HPDE6-E6E7 (cell line): ENCODE measurements around the gene PNPLA2.

ENCODE experiments used
- DNase-seq: peaks from one replicate; pipeline ENCODE4 v3.0.0; 2011; ENCODE audit warnings: missing footprints; ENCODE audit errors: extremely low spot score

Gene PNPLA2

DNA sequence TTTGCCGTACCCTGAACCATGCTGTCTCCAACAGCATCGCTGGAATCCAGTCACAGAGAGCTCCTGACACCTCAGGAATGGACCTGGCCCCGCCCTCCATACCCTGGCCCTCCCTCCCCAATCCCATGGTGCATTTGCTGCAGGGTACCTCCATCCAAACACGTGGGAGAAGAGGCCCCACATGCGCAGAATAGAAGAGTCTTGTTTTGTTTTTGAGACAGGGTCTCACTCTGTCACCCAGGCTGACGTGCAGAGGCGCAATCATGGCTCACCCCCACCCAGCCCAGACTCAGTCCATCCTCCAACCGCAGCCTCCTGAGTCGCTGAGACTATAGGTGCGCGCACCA lies 2.3 kb upstream of the PNPLA2 start:
- no peak for DNase-seq

DNA sequence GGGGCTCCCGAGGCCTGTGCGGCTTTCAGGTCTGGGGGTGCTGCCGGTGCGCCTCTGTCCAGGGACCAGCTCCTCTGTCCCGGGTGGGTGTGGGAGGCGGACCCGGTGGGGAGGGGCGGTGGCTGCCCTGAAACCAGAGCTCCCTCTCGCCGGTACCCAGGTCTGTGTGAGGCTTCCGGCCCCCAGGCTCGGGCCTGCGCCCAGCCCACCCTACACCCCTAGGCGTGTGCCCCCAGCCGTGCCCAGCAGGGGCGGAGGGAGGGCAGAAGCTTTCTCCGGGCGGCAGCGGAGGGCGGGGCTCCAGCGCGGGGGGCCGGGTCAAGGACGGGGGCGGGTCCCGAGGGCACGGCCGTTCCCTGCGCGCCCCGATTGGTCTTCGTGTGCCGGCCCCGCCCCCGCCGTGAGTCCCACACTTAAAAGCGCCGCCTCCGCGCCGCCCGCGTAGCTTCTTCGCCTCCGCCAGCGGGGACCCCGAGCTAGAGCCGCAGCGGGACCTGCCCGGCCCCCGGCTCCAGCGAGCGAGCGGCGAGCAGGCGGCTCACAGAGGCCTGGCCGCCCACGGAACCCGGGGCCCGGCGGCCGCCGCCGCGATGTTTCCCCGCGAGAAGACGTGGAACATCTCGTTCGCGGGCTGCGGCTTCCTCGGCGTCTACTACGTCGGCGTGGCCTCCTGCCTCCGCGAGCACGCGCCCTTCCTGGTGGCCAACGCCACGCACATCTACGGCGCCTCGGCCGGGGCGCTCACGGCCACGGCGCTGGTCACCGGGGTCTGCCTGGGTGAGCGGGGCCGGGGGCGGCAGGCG lies 616 bp downstream of the PNPLA2 start:
- DNase-seq = no peak

DNA sequence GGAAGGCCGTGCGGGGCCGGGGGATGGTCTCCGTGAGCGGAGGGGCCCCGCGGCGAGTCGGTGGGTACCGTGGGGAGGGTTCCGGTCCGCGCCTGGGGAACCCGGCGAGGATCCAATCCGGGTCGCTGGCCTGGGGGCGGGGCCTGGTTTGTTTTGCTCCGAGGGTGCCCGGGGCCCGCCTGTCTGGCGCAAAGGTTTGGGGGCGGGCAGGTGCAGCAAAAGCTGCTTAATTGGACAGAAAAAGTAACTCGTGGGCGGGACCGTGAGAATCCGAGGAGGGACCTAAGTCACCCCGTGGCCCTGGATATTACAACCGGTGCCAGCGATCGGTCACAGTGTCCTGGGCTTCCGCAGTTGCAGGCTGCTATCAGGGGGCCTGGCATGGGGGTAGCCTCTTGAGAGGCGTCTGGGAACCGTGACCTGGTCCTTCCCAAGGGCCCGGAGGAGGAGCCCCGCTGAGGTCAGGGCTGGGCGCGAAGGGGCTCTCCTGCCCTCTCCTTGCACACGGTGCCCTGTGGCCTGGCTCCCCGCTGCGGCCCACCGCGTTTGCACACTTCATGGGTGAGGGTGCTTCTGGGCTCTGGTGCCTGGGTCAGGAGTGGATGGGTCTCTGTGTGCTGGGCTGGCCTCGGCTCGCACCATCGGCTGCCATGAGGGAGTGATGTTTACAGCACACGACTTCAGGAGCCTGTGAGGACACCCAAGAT lies 1.4 kb downstream of the PNPLA2 start:
- DNase-seq = no peak

DNA sequence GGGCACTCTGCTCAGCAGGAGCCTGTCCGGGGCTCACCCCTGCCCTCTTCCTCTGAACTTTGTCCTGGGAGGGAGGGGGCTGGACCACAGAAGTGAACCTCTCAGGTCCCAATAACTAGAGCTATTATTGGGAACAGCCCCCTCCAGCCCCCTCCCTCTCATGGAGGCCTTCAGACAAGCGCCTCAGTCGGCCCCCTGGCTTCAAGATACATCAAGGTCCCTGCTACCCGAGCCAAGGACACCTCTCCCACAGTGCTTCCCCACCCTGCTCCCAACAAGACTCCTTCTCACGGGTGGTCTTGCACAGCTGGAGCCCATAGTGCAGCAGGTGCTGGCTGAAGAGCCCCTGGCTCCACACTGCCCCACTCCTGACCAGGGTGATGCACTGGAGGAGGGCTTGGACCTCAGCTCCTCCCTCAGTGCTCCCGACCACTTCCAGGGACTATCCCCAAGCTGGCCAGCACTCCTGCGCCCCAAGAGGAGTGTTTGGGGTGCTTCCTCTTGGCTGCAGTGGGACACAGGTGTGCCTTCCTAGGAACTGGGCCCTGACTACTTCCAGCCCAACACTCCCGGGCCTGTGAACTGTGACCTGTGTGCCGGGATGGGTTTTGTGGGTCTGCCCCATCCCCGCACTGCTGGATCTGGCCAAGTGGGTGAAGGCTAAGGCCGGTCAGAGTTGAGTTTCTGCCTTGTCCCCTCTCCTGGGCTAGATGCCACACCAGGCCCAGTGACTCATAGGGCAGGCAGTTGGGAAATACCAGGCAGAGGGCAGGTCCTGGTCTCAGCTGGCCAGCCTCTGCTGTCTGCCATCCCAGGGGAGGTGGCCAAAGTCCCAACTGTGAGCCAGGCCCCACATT lies 2.2 kb downstream of the PNPLA2 start:
- no peak for DNase-seq

DNA sequence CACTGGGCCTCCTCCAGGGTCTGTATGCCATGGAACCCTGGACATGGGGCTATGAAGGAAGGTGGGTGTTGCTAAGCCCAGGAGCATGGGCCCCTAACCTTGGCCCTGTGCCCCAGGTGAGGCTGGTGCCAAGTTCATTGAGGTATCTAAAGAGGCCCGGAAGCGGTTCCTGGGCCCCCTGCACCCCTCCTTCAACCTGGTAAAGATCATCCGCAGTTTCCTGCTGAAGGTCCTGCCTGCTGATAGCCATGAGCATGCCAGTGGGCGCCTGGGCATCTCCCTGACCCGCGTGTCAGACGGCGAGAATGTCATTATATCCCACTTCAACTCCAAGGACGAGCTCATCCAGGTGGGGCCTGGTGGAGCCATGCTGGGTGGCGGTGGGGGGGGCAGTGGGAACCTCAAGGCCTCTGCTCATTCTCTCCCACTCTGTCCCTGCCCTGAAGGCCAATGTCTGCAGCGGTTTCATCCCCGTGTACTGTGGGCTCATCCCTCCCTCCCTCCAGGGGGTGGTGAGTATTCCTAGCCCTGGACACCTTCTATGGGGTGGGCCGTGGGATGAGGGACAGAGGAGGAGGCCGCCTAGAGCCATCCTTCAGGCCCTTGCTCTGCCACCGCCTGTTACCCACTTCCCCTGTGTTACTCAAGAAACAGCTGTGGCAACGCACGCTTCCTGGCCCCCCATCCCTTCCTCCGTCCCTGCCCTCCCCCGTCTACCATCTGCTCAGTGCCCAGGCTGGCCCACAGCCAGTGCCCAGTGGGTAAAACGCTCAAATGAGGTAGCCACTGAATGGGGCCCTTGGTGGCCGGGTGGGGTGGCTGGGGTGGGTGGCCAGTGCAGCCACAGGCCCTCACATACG lies 3.0 kb downstream of the PNPLA2 start:
- DNase-seq = no peak

DNA sequence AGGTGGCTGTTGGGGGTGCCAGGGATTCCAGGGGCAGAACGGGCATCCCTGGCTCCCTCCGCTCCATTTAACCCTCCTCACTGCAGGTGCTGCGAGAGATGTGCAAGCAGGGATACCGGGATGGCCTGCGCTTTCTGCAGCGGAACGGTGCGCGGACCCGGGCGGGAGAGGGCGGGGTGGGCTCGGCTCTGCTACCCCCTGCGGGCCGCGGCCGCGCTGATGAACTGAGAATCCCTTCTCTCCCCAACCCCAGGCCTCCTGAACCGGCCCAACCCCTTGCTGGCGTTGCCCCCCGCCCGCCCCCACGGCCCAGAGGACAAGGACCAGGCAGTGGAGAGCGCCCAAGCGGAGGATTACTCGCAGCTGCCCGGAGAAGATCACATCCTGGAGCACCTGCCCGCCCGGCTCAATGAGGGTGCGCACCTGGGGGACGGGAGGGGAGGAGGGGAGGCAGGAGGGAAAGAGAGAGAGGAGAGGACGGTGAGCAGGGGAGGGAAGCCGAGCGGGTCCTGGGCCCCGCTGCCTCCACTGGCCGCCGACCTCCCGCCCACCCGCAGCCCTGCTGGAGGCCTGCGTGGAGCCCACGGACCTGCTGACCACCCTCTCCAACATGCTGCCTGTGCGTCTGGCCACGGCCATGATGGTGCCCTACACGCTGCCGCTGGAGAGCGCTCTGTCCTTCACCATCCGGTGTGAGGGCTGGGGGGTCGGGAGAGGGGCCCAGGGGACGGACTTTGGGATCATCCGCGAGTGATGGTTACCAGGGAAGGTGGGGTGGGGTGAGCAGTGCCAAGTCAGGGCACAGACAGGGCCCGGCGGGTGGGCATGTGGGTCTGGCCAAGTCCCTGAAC lies 5.0 kb downstream of the PNPLA2 start:
- no peak for DNase-seq

DNA sequence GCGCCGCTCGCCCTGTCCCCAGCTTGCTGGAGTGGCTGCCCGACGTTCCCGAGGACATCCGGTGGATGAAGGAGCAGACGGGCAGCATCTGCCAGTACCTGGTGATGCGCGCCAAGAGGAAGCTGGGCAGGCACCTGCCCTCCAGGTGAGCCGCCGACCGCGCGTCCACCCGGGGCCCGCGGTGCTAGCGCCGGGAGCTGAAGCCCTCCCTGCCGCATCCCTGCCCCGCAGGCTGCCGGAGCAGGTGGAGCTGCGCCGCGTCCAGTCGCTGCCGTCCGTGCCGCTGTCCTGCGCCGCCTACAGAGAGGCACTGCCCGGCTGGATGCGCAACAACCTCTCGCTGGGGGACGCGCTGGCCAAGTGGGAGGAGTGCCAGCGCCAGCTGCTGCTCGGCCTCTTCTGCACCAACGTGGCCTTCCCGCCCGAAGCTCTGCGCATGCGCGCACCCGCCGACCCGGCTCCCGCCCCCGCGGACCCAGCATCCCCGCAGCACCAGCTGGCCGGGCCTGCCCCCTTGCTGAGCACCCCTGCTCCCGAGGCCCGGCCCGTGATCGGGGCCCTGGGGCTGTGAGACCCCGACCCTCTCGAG lies 5.7 kb downstream of the PNPLA2 start:
- no peak for DNase-seq

DNA sequence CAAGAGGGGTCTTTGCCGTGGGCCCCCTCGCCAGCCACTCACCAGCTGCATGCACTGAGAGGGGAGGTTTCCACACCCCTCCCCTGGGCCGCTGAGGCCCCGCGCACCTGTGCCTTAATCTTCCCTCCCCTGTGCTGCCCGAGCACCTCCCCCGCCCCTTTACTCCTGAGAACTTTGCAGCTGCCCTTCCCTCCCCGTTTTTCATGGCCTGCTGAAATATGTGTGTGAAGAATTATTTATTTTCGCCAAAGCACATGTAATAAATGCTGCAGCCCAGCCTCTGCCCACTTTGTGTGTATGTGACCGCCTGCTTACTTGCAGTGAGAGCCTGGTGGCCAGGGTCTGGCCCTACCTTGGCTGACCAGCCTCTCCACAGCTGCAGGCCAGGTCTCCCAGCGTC lies 6.2 kb downstream of the PNPLA2 start:
- no peak for DNase-seq

DNA sequence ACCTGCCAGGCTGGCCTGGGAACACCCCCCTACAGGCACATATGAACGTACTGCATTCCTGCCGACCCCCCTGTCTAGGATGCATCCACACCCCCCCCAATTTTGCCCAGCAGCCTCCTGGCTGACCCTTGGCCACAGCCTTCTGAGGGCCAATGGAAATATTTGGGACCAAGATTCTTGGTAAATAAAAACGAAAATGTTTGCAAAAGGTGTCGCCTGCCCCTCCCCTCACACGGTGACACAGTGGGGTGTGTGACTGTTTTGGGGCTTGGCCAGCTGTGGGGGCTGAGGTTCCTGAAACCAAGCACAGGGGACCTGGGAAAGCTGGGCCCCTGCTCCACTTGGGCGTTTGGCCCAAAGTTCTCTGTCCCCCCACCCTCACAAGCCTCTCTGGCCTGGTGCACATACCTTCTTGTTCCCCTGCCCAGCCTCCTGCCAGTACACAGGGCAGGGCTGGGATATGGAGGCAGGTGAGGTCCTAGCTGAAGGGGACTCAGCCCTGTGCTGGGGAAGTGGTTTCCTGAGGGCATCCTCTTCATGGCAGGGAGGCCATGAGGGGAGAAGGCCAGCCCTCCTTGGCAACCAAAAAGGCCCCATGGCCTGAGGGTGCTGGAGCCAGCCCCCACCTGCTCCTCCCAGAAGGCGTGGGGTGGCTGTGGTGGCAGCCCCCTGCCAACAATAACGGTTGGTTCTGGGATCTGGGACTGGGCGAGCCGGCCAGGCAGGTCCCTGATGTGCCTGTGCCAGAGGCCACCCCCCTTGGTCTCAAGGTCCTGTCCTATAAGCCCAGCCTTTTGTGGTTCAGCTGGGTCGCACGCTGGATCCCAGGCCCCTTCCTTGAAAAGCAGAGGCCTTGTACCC lies 6.9 kb downstream of the PNPLA2 start:
- DNase-seq = no peak

DNA sequence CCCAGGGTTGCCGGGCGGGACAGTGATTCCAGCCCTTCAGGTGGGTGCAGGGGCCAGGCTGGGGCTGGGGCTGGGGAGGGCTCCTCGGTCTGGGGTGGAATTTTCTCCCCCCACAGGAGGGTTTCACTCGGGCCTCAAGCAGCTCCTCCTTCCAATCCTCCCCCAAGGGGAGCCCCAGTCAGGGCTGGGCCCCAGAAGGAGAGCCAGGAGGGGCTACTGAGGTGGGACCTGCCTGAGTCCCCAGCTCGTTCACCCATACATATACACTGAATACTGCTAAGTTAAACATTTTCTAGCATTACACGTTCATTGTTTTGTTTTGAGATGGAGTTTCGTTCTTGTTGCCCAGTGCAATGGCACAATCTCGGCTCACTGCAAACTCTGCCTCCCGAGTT lies 7.5 kb downstream of the PNPLA2 start:
- no peak for DNase-seq

DNA sequence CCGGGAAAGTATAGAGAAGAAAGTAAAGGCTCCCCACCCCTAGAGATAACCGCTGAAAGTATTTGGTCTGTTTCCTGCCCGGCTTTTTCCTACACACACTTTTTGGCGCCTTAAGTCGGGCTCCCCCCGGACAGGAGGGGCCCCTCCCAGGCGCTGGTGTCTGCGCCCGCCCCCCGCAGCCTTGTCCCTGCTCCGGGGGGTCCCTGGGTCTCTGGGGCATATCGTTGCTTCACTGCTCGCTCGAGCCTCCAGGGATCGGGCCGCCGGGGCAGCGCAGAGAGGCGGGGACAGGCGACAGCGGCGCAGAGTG lies 8.1 kb downstream of the PNPLA2 start:
- no peak for DNase-seq

DNA sequence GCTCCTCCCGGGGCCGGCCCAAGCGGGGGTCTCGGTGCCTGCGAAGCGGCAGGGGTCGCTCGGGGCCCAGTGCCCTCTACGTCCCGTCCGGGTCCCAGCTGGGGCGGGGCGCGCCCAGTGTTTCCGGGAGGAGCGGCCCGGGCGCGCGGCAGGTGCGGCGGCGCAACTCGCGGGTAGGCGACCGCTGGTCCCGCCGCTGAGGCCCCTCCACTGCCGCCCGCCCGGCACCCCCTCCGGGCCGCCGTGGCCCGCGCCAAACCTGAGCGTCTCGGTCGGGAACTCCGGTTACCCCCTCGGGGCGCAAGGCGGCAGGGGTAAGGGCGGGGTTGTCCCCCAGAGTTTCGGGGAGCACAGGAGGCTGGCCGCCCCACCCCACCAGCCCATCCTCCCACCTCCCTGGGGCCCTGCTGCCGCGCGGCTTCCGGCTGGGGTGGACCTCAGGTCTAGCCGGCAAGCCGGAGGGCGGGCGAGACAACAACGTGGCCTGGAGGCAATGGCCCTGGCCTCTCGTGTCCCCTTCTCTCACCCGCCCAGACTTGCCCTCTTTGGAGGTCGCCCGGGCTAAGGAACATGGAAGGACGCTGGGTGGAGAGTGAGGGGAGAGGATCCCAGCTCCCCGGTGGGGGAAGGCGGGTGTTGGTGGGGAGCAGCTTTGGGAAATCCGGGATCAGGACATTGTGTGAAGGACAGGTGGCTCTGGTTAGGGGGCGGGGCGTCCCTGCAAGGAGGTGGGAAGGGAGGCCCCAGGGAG lies 8.6 kb downstream of the PNPLA2 start:
- DNase-seq = no peak

DNA sequence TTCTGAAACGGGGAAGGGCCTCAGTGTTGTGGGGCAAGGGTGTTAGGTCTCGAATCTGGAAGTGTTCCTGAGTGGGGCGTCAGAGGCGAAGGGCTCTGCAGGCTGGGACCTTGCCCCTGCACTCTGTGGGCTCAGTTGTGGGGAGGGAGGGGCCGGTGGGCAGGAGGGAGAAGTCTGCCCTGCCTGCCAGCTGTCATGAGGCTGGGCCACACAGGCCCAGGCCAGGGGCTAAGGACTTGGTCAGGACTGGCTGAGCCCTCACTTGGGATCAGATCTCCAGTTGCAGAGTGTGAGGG lies 9.1 kb downstream of the PNPLA2 start, which contains the start of gene CRACR2B:
Gene CRACR2B, plus strand, starts transcription at position 23 of the 296 bp plus-strand sequence. CDS start 689 bp downstream, outside the sequence.
- DNase-seq = no peak

DNA sequence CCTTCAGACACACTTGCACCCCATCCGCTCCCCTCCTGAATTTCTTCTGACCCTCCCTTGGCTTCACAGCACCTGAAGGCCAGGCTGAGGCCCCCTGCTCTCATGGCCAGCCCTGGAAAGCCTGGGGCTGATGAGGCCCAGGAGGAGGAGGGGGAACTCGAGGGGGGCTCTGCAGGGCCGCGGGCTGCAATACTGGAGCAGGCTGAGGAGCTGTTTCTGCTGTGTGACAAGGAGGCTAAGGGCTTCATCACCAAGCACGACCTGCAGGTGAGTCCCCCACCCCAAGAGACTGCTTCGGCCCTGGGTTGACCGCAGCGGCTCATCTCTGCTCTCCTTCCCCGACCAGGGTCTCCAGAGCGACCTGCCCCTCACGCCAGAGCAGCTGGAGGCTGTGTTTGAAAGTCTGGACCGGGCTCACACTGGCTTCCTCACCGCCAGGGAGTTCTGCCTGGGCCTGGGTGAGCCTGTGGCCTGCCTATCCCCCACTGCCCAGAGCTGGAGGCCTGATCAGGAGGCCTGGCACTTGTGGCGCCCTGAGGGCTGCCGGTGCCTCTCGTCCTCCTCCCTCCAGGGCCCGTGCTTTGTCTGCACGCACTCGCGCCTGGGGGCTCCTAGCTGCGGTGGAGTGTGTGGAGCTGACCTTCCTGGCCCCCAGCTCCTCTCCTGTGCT lies 9.9 kb downstream of the PNPLA2 start:
- no peak for DNase-seq

DNA sequence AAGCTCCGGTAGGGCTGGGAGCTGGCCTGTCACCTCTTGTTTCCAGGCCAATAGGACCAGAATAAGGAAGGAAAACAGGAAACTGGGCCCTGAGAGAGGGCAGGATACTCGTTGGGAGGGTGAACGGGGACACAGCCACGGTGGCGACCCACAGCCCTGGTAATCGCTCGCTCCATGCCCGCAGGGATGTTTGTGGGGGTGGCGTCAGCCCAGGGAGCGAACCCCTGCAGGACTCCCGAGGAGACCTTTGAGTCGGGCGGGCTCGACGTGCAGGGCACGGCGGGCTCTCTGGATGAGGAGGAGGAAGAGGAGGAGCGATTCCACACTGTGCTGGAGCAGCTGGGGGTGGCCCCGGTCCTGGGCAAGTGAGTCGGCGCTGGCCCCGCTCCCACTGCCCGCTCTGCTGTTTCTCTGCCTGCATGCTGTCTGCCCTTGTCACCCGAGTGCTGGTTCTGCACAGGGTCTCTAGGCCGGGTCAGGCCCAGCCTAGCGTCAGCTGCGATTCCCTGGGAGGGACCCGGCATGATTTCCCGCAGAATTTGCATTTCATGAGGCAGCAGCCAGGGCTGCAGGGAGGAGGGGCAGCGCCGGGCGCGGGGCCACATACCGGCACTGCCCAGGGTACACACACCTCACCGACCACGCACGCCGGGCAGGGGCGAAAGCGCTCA lies 10.6 kb downstream of the PNPLA2 start:
- no peak for DNase-seq

DNA sequence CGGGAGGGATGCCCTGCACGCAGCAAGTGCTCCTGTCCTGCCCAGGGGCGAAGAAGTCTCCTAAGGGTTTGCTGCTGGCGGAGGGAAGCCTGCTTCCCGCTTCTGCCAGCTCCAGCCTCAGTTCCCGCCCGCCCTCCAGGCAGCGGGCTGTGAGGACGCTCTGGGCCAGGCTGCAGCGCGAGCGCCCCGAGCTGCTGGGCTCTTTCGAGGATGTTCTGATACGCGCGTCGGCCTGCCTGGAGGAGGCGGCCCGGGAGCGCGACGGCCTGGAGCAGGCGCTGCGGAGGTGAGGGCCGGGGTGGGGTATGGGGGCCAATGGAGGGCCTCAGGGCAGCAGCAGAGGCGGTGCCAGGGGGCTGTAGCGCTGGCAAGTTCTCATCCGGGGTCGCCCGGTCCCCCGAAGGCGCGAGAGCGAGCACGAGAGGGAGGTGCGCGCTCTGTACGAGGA lies 11.2 kb downstream of the PNPLA2 start:
- DNase-seq = no peak

DNA sequence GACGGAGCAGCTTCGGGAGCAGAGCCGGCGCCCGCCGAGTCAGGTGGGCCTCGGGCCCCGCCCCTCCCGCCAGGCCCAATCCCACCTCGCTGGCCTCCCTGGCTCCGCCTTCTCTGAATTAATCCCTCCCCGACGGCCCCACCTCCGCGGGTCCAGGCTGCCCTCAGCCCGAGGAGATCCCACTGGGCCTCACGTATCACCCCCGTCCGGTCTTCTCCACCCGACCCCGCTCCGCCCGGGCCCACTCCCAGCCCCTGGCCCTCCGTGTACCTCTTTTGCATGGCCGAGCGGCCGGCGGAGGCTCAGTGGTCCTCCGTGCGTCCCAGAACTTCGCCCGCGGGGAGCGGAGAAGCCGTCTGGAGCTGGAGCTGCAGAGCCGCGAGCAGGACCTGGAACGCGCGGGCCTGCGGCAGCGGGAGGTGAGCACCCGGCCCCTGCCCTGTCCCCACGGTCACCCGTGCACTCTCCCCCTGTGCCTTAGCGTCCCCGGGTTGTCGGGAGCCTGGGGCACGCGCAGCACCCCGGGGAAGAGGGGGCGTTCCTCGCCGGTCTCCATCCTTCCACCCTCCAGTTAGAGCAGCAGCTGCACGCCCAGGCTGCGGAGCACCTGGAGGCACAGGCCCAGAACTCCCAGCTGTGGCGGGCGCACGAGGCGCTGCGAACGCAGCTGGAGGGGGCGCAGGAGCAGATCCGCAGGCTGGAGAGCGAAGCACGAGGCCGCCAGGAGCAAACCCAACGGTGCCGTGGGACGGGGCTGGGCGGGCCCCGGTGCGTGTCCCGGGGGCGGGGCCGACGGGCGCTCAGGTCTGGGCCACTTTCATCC lies 11.8 kb downstream of the PNPLA2 start:
- no peak for DNase-seq
